ENCODE data around the gene ADGRL3. TPM values are rescaled to one million over a fixed set of nuclear protein-coding genes. Genes with fewer than 3 reads are reported as not detected.

The ADGRL3 gene
- total RNA-seq, 1 donor from 2014 or later: 5.9 TPM

DNA sequence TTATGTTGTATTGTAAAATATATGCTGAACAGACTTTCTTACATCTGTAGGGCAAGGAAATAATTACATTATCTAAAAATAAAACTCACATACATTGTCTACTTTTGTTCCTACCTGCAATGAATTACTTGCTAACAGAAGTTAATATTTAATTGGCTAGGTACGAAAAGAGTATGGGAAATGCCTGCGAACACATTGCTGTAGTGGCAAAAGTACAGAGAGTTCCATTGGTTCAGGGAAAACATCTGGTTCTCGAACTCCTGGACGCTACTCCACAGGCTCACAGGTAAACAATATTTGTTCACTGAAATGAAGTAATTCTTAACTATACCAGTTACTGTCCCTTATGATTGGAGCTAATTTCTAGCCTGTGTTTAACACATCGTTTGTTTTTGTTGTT lies 837.4 kb downstream of the ADGRL3 start:
- no peak for DNase-seq (ENCODE audit: low spot score)

DNA sequence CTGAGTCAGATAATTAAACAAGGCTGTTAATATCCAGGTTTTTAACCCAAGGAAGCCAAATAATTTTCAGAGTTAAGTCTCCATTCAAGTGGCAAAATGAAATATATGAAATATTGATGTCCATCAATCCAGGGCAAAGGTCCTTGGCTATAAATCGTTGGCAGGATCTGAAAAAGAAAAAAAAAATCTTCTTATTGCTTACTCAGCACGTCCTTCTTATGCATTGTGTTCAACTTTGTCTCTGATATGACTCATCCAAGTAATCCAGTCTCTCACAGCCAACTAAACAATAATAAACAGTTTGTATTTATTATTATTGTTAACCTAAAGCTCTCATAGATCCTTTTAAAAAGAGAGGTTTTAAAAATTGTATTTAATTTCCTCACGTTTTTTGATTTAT lies 851.2 kb downstream of the ADGRL3 start:
- no peak for DNase-seq (ENCODE audit: low spot score)

DNA sequence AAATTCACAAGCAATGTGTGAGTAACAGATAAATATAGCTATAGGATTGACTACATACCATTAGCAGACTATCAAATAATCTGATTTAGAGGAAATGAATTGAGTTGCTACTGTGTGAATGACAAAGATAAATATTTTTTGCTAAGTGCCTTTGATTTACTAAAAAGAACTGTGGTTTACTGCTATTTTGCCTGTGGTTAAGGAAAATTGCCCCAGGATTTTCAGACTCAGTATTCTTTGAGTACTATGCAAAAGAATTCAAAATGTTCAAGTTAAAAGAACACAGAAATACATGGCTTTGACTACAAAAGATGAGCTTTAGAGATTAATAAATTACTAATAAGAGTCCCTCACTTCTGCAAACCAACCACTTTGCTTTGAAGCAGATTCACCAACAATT lies 853.8 kb downstream of the ADGRL3 start:
- DNase-seq (ENCODE audit: low spot score): no peak

DNA sequence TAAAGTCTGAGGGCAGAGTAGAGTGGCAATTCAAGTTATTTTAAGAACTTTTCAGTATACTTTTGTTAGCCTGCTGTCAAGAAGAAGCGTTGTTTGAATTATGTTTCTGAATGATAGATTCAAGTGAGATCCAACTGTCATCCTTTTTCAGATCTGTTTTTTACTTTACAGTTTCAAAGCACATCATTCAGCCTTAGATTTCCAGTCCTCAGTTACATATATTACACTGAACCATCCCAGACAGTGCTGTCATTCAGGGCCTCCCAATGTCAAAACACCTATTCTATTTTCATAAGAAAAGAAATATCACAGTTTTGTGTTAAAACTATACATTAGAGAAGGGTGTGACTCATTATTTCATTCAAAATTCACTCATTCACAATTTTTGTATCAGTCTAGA lies 856.9 kb downstream of the ADGRL3 start:
- DNase-seq (ENCODE audit: low spot score): no peak

DNA sequence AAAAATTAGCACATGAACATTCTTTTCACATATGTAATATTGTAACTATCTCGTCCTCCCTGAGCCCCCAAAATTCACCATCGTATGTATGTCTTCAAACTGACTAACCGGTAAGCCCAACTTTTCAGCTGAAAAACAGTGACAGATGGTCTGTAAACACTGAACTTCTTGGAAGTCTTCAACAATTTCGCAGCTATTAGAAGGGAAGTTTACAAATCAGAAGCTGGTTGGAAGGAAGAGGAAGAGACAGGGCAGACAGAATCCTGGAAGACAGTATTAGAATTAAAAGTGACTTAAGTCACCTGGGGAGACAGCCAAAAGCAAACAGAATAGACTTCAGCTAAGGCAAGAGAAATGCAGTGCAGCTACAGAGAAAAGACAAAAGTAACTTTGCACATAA lies 858.4 kb downstream of the ADGRL3 start:
- DNase-seq (ENCODE audit: low spot score): no peak

DNA sequence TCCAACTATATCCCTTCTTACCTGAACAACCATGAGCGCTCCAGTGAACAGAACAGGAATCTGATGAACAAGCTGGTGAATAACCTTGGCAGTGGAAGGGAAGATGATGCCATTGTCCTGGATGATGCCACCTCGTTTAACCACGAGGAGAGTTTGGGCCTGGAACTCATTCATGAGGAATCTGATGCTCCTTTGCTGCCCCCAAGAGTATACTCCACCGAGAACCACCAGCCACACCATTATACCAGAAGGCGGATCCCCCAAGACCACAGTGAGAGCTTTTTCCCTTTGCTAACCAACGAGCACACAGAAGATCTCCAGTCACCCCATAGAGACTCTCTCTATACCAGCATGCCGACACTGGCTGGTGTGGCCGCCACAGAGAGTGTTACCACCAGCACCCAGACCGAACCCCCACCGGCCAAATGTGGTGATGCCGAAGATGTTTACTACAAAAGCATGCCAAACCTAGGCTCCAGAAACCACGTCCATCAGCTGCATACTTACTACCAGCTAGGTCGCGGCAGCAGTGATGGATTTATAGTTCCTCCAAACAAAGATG lies 870.2 kb downstream of the ADGRL3 start:
- DNase-seq (ENCODE audit: low spot score): no peak

DNA sequence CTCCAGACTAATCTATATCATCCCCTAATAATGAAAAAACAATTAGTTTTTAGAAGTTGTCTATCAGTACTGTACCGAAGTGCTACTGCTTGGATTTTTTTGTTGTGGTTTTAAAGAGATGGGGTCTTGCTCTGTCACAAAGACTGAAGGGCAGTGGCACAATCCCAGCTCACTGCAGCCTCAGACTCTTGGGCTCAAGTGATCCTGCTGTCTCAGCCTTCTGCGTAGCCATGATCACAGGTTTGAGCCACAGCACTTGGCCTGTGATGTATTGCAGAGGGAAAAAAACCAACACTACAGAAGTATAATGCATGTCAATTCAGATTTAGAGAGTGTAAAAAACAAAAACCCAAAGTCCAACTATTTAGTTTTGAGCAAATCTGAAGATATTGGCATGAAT lies 875.0 kb downstream of the ADGRL3 start:
- DNase-seq (ENCODE audit: low spot score): no peak

DNA sequence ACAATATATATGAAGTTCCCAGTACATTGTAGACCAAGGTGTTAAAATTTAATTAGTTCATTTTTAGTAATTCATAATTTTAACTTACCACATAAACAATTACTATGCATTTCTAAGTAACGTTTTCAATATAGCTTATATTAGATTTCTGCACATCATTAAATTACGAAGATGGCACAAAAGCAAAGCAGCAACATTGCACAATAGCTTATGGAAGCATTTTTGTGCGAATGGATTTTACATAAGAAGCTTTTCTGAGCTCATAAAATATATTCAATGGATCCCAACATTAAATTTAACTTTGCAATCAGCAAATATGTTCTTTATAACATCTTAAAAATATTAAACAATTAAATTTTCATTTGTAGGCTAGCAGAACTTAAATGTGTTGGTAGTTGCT lies 875.4 kb downstream of the ADGRL3 start:
- DNase-seq (ENCODE audit: low spot score): no peak

DNA sequence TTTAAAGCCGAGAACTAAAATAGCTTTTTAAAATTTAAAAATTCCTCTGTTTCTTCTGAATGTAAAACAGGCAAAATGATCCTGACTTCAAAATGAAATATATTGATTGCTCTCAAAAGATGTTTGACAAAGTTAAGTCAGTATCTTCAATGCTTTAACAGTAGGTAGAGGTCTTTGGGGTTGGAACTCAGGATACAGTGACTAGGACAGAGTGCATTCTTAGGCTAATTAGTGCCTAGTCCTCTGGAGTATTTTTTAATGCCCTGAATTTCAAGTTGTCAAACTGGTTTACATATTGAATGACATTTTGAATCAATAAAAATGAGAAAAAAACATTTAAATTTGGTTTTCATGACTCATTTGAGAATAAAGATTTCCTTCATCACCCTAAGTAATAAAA lies 877.3 kb downstream of the ADGRL3 start:
- no peak for DNase-seq (ENCODE audit: low spot score)

DNA sequence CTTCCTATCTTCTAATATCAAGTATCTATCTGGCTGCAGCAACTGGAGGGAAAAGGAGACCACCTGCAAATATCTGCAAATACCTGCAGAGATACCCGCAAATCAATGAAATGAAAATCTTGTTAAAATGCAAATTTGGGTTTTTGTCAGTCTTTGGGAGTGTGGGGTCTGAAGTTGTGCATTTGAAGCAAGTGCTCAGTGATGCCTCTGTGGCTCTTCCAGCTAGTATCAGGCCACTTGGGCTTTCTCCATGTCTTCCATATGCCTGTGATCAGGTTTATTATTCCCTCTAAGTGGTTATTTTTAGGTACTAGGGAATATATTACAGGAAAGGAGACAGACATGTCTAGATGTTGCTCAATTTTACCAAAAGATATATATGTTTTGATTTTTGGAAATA lies 880.3 kb downstream of the ADGRL3 start:
- DNase-seq (ENCODE audit: low spot score): no peak

DNA sequence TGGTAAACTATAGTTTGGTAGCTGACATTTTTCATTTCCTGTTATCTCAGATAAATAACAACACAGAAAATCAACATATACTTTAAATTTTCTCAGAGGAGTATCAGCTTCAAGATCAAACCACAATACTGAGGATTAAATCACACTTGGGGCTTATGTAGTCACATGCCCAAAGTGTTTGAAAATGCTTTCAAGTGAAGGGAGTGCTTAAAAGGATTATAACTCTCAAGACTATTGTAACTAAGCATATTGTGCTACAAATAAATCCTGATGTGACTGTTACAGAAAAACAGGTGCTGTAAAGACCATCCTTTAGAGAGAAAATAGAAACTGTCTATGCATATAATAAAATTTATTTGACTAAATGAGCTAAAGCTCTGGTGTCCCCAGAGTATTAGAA lies 887.6 kb downstream of the ADGRL3 start:
- no peak for DNase-seq (ENCODE audit: low spot score)

DNA sequence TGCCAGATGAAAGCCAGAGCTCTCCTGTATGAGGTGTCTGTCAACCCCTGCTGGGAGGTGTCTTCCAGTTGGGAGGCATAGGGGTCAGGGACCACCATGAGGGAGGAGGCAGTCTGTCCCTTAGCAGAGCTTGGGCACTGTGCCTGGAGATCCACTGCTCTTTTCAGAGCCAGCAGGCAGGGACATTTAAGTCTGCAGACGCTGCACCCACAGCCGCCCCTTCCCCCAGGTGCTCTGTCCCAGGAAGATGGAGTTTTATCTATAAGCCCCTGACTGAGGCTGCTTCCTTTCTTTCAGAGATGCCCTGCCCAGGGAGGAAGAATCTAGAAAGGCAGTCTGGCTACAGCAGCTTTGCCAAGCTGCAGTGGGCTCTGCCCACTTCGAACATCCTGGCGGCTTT lies 893.6 kb downstream of the ADGRL3 start:
- no peak for DNase-seq (ENCODE audit: low spot score)

DNA sequence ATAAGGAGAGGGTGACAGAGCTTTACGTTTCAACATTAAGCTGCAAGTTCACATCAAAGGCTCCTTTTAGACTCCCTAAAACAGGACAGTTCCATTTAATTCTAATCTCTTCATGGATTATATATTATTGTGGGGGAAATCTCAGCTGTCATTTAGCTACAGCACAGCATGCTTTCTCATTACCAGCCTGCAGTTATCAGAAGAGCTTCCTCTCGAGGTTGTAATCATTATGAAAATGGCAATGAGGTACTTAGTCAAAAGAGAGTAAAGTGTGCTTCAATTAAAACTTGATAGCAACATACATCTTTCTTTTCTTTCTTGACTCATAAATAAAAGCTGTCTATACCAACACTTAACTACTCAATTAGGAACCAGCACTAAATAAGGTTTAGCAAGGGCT lies 896.8 kb downstream of the ADGRL3 start:
- no peak for DNase-seq (ENCODE audit: low spot score)

DNA sequence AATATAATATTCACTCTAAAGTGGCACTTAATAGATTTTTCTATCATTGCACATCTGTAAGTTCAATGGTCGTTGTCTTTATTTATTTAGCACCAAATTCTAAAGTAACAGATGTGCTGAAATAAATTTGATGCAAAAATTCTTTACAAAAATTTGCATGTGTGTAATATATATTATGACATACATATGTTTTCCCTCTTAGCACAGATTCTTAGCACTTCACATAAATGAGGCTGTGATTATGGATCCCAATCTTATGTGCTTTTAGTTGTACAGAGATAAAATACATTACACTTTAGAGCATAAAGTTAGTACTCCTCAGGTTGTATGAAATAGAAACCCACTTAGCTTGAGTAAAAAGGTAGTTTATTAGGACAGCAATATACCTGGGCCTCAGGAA lies 915.1 kb downstream of the ADGRL3 start:
- no peak for DNase-seq (ENCODE audit: low spot score)

DNA sequence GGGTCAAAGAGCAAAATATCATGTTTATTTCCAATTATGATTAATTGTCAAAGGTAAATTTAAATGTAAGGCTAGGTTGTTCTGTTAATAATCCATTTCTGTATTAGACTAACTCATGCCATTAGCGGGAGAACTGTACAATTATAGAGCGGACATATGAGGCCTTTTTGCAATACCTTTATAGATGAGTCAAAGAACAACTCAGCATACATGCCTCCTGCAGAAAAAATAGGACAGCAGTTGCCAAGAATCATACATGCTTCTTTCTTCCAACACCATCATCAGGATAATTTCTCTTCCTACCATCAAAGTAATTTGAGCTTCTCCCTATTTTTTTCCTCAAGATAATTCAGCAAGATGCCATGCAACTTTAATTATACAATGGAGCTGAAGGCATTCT lies 917.8 kb downstream of the ADGRL3 start:
- DNase-seq (ENCODE audit: low spot score): no peak

DNA sequence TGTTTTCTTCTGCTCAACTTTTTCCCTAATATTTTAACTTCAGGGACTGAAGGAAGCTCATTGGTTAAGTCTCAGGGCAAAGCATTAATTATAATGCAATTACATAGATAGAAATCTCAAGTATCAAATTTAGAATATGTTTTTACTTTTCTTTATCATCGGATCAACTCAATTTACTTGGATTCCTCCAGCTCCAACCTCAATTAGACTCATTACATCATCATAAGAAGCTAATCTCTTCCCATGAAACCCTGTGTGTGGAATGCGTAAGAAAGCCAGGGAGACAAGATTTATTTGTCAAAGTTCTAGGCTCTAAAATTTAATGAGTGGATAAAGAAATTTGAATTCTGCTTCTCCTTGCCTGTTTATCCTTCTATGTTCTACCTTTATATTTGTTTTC lies 918.4 kb downstream of the ADGRL3 start:
- DNase-seq (ENCODE audit: low spot score): no peak

DNA sequence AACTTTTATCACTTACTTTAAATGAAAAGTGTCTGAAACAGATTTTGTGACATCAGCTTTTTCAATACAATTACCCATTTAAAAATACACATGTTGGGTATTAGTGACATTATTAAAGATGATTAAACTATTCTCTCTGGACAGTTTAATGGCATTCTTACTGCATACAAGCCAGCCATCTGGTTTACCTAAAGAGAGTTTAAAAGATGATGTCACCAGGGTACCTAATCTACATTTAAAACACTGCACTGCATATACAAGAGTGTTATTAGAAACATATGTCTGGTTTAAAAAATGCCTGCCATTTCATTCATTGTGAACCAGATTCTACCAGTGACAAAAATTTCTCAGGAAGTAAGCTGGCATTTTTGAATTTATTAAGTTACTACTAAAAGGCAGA lies 919.1 kb downstream of the ADGRL3 start:
- no peak for DNase-seq (ENCODE audit: low spot score)

DNA sequence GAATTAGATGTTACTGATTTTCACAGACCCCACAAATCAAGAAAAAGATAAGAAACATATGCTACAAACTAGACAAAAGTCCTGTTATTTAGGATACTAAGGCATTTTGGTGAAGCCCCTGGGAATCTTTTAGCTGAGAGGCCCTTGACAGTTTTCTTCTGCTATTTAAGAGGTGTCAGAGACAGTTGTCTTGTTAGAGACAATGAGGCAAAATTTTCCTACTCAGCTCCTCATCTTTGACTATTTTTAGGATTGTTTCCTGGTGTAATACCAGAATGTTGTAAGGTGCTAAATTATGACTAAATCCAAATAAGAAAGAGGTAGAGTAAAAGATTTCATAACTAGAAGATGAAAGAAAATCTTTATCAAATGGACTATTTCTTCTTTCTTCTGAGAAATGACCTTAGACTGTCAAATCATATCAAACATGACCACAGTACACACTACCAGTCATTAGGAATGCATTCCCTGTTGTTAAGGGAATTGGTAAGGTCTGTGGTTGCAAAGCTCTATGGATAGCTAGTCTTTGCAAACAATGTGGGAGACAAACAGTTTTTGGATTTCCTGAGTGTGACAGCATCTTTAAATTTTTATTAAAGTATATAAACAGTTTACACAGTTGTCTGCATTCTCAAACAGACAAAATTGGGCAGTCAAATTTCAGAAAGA lies 926.1 kb downstream of the ADGRL3 start:
- DNase-seq (ENCODE audit: low spot score): no peak
